T-helper 2 cell (primary cell): ENCODE data around the gene EYA2.

Experiments used
- DNase-seq, 5 experiments: peaks; one replicate each; pipeline versions ENCODE4 v3.0.0 to v3.0.0-alpha.2; 2012 to 2022

EYA2 gene

DNA sequence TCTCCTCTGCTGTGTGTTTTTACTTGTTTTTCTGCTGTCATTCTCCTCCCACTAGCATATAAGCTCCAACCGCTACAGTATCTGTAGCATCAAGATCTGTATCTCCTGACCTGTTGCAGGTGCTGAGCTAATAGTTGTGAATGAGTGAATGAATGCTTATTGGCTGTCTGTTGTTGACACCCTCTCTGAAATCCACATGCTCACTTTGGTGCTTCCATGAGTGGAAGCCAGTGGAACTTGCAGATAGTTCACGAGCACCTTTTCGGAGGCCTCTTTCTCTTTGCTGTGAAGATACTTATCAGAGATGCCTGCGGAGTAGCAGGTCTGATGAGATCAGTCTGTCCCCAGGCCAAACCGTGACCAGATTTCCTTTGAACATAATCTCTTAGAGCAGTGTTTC is 117.3 kb downstream of the EYA2 start:
- peak in 1 of 5 experiments; percentile 93 for DNase-seq

DNA sequence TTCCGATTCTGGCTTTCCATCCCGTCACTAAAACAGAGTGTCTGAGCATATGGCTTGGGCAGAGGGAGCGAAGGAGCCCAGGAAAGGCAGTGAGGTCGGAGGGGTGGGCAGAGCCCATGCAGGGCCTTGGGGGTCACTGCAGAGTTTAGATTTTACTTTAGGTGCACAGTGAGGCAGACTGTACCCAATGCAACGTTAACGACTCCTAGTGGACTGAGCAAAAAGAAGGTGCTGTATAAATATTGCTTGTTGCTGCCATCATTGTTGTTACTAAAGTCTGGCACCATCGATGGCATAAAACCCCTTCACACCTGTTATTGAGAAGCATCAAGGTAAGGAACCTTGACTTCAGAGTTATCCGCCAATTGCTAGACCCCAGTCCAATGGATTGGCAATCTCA is 119.0 kb downstream of the EYA2 start:
- no peak for DNase-seq

DNA sequence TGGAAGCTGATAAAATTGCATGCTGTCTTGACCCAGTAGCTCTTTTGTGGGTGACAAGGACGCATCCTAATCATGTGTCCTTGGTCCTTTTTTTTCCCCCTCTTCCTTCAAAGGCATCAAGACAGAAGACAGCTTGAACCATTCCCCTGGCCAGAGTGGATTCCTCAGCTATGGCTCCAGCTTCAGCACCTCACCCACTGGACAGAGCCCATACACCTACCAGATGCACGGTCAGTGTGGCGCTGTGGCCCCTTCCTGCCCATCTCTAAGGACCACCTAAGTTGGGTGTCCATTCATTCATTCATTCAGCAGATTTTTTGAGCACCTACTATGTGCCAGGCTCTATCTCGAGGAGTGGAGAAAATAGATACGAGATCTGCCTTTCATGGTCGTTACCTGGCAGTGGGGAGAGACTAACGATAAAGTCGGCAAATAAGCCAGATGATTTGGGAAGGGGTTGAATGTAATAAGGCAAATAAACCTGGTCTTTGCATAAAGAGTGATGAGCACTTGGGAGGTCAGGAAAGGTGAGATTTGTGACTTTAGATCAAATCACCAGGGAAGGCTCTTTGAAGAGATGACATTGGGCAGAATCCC is 121.5 kb downstream of the EYA2 start:
- no peak for DNase-seq

DNA sequence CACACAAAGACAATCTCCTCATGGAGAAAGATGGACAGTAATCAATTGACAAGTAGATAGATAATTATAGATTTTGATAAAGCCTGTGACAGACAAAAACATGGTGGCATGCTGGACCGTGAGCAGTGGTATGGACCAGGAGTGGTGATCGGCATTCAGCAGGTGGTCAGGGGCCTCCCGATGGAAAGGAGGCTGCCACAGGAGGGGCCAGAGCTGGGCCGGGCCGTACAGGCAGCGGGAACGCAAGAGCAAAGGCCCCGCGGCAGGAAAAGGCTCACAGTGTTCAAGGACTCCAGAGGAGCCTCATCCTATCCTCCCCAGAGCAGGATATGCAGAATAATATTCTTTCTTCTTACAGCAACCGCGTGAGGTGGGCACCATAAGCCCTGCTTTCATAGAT is 123.7 kb downstream of the EYA2 start:
- no peak for DNase-seq

DNA sequence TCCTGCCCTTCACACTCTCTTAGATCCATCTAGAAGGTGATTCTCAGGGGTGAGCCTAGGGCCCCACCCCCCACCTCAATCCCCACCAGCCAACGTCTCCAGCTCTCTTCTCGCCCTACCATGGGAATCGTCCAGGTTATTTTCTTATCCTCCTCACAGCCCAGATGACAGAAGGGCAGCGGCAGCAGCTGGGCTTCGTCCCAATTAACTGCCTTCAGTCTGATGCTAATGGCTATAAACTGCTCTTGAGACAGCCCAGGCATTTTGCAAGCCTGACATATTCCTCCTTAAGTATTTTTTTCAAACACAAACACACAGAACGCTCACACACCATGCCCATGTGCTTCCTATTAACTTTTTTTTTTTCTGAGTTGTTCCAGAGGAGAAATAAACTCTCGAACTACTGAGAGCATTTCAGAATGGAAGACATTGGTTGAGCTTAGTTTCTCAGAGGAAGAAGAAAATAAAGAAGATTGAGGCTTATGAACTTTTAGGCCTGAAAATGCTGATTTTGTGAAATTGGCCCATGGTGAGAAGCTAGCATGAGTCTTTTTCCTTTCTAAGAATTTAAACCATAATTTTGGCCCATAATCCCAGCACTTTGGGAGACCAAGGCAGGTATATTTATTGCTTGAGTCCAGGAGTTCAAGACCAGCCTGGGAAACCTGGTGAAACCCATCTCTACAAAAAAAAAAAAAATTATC is 124.6 kb downstream of the EYA2 start:
- DNase-seq = no peak

DNA sequence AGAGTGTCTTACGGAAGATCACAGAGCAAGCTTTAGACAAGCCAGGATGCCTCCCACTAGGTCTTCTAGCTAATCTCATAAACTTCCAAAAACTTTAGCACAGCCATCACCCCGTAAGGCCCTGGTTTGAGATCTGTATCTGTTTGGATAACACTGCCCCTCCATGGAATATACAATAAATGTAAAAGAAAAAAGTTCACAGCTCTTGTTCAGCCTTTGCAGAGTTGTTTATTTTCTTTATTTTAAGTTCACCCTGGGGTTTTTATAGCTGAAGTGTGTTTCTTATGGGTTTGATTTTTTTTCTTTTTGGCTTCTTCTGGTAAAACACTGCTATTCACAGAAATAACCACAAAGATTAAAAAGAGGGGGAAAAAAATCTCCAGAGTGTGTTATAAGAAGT is 125.6 kb downstream of the EYA2 start:
- DNase-seq = no peak

DNA sequence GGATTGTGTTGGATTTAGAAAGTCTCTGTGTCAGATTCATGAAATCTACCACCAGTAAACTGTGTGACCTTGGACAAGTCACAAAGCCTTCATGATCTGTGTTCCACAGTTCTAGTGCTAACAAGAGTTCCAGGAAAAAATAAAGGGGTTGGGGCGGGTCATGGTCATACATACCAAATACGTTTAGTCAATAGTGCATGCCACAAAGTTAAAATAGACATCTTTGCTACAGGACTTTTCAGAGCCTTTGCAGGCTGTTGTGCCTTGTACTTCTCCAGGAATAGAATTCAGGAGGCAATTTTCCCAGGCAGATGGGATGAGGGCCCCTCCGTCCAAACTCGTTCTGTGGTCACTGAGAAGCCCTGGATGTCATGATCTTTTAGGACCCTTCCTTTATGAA is 127.2 kb downstream of the EYA2 start:
- no peak for DNase-seq

DNA sequence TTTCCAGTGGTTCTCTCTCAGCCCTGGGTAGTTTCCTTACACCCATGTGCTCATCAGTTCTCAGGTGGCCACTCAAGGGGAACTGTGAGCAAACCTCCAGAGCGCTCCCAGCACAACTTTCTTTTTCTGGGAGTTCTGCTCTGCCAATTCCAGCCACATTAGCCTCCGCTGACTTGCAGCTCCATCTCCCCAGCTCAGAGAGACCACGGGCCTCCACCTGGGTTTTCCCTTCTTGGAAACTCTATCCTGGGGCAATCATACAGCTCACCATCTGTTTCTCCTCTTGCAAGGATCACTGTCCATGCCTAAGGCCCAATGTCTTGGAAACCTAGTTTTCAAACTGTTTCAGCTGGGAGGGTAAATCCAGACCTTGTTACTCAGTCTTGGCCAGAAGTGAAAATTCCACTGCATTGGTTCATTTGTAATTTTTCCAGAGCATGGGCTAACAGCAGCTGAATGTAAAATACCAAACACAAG is 129.9 kb downstream of the EYA2 start:
- DNase-seq = no peak

DNA sequence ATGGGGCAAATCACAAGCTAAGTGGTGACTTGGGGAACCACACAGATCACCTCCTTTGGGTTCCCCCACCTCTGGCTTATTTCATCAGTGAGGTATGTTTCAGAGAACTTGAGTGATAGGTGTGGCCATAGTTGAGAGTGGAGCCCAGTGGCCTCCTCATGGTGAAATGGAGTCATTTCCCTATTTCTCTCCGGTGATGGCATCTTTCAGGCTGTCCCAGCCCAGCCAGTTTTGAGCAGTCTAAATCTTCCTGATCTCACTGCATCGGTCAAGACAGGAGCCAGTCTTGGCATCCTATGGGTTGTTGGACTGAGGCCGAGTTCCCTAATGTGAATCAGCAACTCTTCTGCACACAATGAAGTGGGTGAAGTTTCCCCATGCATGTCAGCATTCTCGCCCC is 132.4 kb downstream of the EYA2 start:
- DNase-seq = no peak

DNA sequence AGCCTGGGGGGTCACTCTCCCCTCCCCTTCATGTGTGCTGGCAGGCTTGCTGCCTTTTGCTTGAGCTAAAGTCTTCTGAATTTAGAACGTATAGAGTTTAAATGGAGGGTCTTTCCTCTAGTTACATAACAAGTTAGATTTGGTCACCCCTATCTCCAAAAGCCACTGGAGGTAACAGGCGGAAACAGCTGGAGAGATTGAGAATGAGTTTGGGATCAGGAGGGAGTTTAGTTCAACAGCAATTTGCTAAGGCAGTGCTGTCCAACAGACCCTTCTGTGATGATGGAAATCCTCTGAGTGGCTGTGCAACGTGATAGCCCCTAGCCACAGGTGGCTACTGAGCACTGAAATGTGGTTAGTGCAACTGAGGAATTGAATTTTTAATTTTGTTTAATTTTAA is 132.8 kb downstream of the EYA2 start:
- DNase-seq = no peak

DNA sequence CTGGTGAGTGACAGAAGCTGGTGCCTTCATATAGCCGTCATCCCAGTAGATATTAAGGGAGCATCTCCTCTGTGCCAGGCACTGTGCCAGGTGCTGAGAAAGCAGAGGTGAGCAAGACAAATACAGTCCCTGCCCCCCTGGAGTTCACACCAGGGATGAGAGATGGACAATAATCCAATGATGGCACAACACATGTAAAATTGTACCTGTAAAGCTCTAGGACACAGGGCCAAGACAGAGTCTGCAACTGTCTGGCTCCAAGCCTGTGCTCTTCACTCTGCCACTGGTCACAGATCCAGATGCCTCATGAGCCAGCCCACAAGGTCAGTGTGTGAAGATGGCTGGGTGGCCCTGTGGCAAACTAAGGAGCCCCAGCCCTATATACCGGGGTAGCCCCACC is 133.8 kb downstream of the EYA2 start:
- DNase-seq = no peak

DNA sequence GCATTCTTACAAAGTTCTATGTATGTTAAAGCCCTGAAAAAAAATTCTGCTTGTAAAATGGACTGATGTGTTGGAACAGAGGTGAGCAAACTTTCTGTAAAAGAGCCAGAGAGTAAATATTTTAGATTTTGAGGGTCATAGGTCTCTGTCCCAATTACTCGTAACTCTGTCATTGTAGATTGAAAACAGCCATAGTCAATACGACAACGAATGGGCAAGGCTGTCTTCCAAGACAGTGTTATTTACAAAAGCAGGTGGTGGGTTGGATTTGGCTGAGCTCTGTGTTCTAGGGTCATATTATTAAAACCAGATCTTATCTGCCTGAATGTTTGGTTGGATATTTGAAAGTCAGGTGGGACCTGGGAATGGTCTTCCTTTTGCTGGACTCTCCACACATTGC is 135.2 kb downstream of the EYA2 start:
- no peak for DNase-seq

DNA sequence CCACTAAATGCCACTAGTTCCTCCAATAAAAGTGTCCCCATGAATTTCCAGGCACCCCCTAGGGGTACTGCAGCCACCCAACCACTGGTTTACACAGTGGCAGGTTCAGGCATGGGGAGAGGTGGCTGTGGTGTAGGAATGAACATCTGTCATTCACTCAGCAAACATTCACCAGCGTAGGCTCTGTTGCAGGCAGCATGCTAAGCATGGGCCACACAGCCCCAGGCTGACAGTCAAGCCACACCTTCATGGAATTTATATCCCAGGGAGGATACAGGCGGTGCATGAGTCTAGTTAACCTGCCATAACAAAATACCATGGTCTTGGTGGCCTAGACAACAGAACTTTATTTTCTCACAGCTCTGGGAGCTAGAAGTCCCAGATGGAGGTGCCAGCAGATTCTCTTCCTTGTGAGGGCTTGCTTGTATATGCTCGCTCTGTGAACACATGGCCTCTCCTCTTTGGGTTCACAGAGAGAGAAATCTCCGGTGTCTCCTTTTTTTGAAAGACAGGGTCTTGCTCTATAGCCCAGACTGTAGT is 135.7 kb downstream of the EYA2 start:
- DNase-seq = no peak

DNA sequence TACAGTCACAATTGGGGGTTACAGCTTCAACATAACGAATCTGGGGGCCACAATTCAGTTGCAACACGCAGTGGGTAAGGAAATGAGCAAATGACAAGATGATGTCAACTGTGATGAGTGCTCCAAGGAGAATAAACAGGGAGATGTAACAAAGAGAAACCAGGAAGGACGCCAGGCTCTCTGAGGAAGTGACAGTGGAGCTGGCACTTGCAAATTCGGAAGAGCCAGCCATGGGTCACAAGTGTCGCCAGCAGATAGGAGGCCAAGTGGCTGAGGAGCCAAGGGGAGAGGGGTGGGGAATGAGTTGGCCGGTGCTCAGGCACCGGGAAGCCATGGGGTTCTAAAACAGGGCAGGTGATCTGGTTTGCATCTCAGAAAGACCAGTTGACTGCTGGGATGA is 136.4 kb downstream of the EYA2 start:
- DNase-seq = no peak

DNA sequence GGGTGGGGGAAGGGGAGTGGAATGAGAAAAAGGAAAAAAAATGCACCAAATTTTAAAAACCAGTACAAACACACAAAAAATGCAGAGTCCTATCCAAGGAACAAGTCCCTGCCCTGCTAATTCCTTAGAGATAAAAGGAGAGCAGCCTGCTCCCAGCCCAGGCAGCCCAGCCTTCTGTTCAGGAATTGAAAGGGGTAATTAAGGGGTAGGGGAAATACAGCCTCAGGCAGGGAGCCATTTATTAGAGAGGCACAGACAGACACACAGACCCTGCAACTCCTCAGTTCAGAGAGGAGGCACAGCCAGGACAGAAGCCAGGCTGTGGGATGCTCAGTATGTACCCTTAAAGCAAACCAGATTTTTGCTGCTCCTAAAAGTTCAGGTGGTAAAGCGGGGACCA is 137.2 kb downstream of the EYA2 start:
- no peak for DNase-seq

DNA sequence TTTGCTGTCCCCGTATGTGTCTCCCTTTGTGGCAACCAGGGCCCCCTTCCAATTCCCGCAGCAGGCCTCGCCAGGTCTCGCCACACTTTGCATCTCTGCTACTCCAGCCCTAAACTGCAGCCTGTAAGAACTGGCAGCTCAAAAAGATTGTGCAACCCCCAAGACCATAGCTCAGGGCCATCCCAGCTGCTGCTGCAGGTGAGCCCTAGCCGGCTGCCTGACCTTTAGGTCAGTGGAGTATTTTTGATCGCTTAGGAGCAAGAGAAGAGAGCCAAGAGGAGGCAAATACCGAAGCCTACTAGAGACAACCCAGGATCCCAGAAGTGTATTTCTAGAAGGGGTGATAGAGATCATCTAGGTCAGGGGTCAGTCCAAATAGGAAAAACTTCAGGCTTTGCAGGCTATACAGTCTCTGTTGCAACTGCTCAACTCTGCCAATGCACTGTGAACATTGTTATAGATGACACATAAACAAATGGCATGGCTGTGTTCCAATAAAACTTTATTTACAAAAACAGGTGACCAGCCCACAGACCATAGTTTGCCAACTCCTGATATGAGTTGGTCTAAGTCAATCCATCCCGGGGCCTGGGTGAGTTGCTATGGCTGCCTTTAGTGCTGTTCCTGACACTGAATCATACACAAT is 138.4 kb downstream of the EYA2 start:
- DNase-seq = no peak

DNA sequence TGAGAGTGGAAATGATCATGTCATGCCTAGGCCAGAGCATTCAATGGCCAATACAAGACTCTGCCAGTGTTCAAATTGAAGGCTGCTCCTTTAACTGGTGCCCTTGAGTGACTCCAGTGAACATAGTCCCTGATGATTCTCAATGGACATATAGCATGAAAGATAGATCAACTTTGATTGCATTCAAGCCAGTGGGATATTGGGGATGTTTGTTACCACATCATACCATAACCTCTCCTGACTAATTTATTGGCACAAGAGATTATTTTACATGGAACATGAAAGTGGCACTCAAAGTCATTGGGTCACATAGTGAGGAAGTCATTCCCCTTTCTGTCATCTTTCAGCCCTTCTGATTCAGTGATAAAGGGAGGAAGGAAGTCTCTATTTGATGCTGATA is 139.0 kb downstream of the EYA2 start:
- DNase-seq = no peak

DNA sequence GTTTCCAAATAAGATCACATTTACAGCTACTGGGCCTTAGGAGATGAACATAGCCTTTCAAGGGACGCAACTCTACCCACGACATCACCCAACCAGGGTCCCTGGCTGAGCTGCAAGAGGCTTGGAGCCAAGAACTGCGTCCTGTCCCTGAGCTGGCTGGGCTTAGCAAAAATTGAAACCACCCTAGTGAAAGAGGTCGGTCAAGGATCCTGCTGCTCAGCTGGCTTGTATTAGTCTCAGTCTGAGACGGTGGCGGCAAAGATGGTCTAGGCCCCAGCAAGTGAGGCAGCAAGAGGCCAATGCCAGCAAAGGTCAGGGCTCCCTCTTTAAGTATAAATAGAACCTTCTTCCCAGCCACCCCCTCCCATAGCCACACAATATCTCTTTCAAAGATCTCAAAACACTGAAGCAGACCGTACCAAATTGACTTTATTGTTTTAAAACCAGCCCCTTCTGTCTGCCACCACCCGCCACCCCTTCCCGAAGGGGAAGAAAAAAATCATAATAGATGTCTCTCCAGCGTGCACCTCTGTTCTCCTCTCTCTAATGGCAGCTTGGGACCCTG is 140.5 kb downstream of the EYA2 start:
- DNase-seq = no peak

DNA sequence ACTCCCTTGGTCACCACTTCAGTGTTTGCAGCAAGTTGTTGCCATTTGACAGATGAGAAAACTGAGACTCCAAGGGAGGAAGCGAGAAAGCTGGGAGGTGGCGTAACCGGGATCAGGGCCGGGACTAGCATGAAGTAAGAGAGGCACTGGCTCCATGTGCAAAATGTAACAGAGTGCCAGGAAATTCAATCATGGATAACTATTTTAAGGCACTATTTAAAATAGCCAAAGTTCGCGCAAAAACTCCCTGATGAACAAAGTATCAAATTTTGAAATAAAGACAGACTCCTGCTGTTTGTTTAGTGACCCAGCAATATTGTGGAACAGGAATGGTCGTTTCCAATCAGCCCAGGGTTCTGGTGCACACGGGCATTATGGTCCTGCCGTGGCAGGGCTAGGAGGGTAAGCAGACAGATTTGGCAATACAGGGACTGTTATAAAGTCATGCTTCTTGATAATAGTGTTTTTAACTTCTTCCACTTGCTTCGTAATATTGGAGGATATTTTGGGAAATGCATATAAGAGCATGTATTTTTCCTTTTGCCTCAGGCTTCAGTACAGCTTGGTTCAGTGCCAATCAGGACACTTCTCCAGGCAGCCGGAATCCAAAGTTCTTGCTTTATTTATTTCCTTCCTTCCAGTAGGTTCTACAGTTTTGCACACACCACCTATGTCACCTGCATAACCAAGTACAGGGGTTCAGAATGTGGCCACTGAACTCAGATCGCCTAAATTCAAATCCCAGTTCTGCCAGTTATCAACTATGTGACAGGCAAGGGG is 141.6 kb downstream of the EYA2 start:
- DNase-seq = no peak

DNA sequence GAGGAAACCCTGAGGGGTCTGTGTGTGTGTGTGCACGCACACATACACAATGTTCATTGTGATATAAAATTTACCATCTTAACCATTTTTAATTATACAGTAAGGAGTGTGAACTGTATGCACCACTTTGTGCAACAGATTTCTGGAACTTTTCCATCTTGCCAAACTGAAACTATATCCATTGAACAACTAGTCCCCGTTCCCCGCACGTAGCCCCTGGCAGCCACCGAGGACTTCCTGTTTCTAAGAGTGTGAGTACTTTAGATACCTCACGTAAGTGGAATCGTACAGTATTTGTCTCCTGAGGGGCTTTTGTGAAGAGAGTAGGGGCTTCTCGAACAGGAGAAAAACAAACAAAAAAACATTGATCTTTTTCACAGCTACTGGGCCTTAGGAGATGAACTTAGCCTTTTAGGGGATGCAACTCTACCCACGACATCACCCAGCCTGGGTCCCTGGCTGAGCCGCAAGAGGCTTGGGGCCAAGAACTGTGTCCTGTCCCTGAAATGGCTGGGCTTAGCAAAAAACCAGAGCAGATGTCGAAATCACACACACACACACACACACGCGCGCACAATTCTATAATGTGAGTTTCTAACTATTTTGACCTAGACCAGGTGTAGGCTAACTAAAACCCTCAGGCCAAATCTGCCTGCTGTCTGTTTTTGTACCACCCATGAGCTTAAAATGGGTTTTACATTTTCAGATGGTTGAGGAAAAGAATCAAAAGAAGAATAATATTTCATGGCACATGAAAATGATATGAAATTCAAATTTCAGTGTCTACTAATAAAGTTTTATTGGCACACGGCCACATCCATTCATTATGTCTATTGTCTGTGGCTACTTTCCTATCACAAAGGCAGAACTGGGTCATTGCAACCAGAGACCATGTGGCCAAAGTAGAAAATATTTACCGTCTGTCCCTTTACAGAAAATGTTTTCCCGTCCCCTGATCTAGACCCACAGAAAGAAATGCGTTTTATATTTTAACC is 144.2 kb downstream of the EYA2 start:
- DNase-seq = no peak

DNA sequence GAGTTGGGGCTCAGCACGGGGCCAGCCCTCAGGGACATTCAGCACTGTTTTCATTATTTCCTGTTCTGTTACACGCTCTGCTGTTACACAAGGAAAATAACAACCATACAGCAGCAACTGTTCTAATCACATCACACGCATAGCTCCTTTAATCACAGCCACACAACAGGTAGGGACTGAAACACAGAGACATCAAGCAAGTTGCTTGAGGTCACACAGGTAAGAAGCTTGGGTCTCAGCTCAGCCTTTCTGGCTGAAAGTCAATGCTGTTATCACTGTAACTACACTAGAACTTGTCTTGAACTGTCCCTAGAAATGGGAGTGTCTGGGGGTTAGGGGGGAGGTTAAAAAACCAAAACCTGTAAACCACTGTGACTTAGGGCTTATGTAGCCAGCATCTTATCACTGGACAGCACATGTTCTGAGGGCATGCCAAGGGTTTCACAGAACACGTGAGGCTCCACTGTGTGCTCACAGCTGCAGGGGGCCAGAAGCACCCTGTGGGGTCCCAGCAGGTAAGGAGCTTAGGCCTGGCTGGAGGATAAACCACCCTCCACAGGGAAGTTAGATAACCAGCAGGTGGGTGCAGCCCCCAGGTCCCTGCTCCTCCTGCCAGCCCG is 146.0 kb downstream of the EYA2 start:
- DNase-seq = no peak
